Parathyroid adenoma (tissue), 2 donors: Measurements from ENCODE around the gene STIM1.
A peak's percentile ranks its signal among the peaks of the same experiment; 100 is the strongest.

ENCODE experiments used
- H2AFZ ChIP-seq: fragments of 300-600 bp; sonication (generic); one replicate; pipeline ENCODE4 v1.7.0; 2017; ENCODE audit warnings: antibody characterized with exemption, mild to moderate bottlenecking
- H3K27ac ChIP-seq: fragments of 300-600 bp; sonication (generic); one replicate; pipeline ENCODE4 v1.7.0; 2017
- H3K27me3 ChIP-seq: fragments of 300-600 bp; sonication (generic); one replicate; pipeline ENCODE4 v1.7.0; 2017; ENCODE audit warnings: low read length; ENCODE audit not compliant: control insufficient read depth, insufficient read depth
- H3K36me3 ChIP-seq: fragments of 300-600 bp; sonication (generic); one replicate; pipeline ENCODE4 v1.7.0; 2017; ENCODE audit warnings: low read length; ENCODE audit not compliant: control insufficient read depth, insufficient read depth
- H3K4me1 ChIP-seq: fragments of 300-600 bp; sonication (generic); one replicate; pipeline ENCODE4 v1.7.0; 2017; ENCODE audit warnings: control low read depth
- H3K4me2 ChIP-seq: fragments of 300-600 bp; sonication (generic); one replicate; pipeline ENCODE4 v1.7.0; 2017; ENCODE audit warnings: low read length
- H3K4me3 ChIP-seq: fragments of 300-600 bp; sonication (generic); one replicate; pipeline ENCODE4 v1.7.0; 2017; ENCODE audit warnings: low read depth, low read length
- H3K79me2 ChIP-seq: fragments of 300-600 bp; sonication (generic); one replicate; pipeline ENCODE4 v1.7.0; 2017; ENCODE audit warnings: control low read depth
- H3K9ac ChIP-seq: fragments of 300-600 bp; sonication (generic); one replicate; pipeline ENCODE4 v1.7.0; 2017; ENCODE audit warnings: mild to moderate bottlenecking
- H3K9me3 ChIP-seq: fragments of 300-600 bp; sonication (generic); one replicate; pipeline ENCODE4 v1.7.0; 2017; ENCODE audit warnings: low read length; ENCODE audit not compliant: control insufficient read depth
- TF ChIP-seq, protein P1 (sequence below): fragments of 300-600 bp; sonication (generic); IDR thresholded peaks from one replicate; pipeline ENCODE4 v1.7.0; 2017; ENCODE audit warnings: antibody characterized with exemption, mild to moderate bottlenecking
- donor health status: primary hyperparathyroidism.

STIM1 gene

GRCh38 chr11:3838504-3838903 lies 17.0 kb upstream of the STIM1 start:
- Histone ChIP-seq H3K4me1 (peaks cover 3% of the 10 kb centered on the region), H3K4me3 (no peak overlapping the region), H3K79me2 (peaks cover 3% of the 10 kb centered on the region), H3K27ac (no peak overlapping the region), H3K9me3 (no peaks in the 10 kb centered on the region), H2AFZ (no peak overlapping the region), H3K36me3 (no peaks in the 10 kb centered on the region), H3K27me3 (no peaks in the 10 kb centered on the region), H3K9ac (no peak overlapping the region), H3K4me2 (no peak overlapping the region)
- TF ChIP-seq, protein P1, sequence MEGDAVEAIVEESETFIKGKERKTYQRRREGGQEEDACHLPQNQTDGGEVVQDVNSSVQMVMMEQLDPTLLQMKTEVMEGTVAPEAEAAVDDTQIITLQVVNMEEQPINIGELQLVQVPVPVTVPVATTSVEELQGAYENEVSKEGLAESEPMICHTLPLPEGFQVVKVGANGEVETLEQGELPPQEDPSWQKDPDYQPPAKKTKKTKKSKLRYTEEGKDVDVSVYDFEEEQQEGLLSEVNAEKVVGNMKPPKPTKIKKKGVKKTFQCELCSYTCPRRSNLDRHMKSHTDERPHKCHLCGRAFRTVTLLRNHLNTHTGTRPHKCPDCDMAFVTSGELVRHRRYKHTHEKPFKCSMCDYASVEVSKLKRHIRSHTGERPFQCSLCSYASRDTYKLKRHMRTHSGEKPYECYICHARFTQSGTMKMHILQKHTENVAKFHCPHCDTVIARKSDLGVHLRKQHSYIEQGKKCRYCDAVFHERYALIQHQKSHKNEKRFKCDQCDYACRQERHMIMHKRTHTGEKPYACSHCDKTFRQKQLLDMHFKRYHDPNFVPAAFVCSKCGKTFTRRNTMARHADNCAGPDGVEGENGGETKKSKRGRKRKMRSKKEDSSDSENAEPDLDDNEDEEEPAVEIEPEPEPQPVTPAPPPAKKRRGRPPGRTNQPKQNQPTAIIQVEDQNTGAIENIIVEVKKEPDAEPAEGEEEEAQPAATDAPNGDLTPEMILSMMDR, result no peak

- Histone ChIP-seq H3K79me2 (no peaks in the 10 kb centered on the region), H2AFZ (peak overlapping the region; percentile 88), H3K4me1 (peaks cover 3% of the 10 kb centered on the region), H3K4me3 (peak overlapping the region; percentile 57), H3K36me3 (no peaks in the 10 kb centered on the region), H3K27ac (peak overlapping the region; percentile 95), H3K9me3 (no peaks in the 10 kb centered on the region), H3K9ac (peak overlapping the region; percentile 46), H3K4me2 (peak overlapping the region; percentile 62), H3K27me3 (no peaks in the 10 kb centered on the region)
- TF ChIP-seq, protein P1, result no peak
These were observed 15.2 kb upstream of the STIM1 start for GRCh38 chr11:3840004-3840869.

DNA sequence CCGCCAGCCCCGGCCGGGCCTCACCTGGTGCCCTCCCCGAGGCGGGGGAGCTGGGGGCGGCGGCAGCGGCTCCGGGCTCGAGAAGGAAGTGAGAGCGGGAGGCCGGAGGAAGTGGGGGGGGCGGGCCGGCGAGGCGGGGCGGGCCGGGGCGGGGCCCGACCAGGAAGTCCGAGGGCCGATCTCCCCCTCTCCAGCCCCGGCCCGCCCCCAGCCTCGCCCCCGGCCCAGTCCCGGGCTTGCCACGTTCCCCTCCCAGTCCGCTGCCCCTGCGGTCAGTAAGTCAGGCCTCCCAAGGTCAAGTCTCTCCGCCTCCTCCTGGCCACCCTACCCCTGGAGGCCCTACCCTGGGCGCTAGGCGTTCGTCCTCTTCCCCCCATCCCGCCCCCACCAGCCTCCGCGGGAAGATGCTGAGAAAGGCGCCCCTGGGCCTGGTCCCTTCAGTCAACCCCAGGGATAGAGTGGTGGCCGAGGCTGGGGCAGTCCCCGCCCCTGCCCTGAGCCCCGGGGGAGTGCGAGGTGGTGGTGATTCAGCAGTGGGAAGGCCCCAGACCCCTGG lies 14.5 kb upstream of the STIM1 start, which contains the start of gene RHOG:
TSS of gene RHOG (minus strand) at position 90 of the 556 bp plus-strand sequence. CDS start 12,821 bp downstream, outside the sequence.
- Histone ChIP-seq H3K27me3 (no peaks in the 10 kb centered on the region), H3K9me3 (no peaks in the 10 kb centered on the region), H3K4me2 (peak within 1 kb of the TSS; percentile 69), H3K9ac (peak within 1 kb of the TSS; percentile 84), H2AFZ (peak within 1 kb of the TSS; percentile 88), H3K4me3 (peak within 1 kb of the TSS; percentile 57), H3K79me2 (no peaks in the 10 kb centered on the region), H3K27ac (peak within 1 kb of the TSS; percentile 95), H3K4me1 (peaks cover 3% of the 10 kb centered on the region), H3K36me3 (no peaks in the 10 kb centered on the region)
- TF ChIP-seq, protein P1, result no peak

- Histone ChIP-seq H3K36me3 (no peaks in the 10 kb centered on the region), H3K27me3 (no peaks in the 10 kb centered on the region), H3K4me3 (peak overlapping the region; percentile 57), H2AFZ (peak overlapping the region; percentile 88), H3K79me2 (no peaks in the 10 kb centered on the region), H3K27ac (peak overlapping the region; percentile 95), H3K9me3 (no peaks in the 10 kb centered on the region), H3K9ac (peak overlapping the region; percentile 84), H3K4me1 (peaks cover 3% of the 10 kb centered on the region), H3K4me2 (peak overlapping the region; percentile 69)
- TF ChIP-seq, protein P1, result peak; percentile 74
These were observed 13.8 kb upstream of the STIM1 start for GRCh38 chr11:3841426-3842350.
